Neural progenitor cell (in vitro differentiated cells): ENCODE measurements around the gene RARS2. TPM values are rescaled to one million over a fixed set of nuclear protein-coding genes. Genes with fewer than 3 reads are reported as not detected.

Experiments
- DNase-seq: peaks from one replicate; pipeline ENCODE4 v3.0.0-alpha.2; 2016; ENCODE audit warnings: low spot score
- H2AFZ ChIP-seq: fragments of 200-600 bp; sonication (generic); replicated peaks from 2 replicates; pipeline ENCODE4 v1.6.1; 2016; ENCODE audit warnings: antibody characterized with exemption
- H3F3A ChIP-seq: fragments of 200-600 bp; sonication (generic); 2 replicates; pipeline ENCODE4 v1.6.1; 2016; ENCODE audit warnings: antibody characterized with exemption, low read depth
- H3K27ac ChIP-seq: fragments of 200-600 bp; sonication (generic); 2 replicates; pipeline ENCODE4 v1.5.1; 2016; ENCODE audit warnings: mild to moderate bottlenecking
- H3K27me3 ChIP-seq: fragments of 200-600 bp; sonication (generic); 2 replicates; pipeline ENCODE4 v1.6.1; 2016; ENCODE audit warnings: mild to moderate bottlenecking, moderate library complexity
- H3K36me3 ChIP-seq: fragments of 200-600 bp; sonication (generic); 2 replicates; pipeline ENCODE4 v1.5.1; 2016
- H3K4me1 ChIP-seq: fragments of 200-600 bp; sonication (generic); 2 replicates; pipeline ENCODE4 v1.6.1; 2016; ENCODE audit warnings: mixed run types
- H3K4me2 ChIP-seq: fragments of 200-600 bp; sonication (generic); 2 replicates; pipeline ENCODE4 v1.6.1; 2016
- H3K4me3 ChIP-seq: fragments of 200-600 bp; sonication (generic); 2 replicates; pipeline ENCODE4 v1.5.1; 2016
- H3K79me2 ChIP-seq: fragments of 200-600 bp; sonication (generic); 2 replicates; pipeline ENCODE4 v1.6.1; 2016; ENCODE audit warnings: low read depth
- H3K9ac ChIP-seq: fragments of 200-600 bp; sonication (generic); 2 replicates; pipeline ENCODE4 v1.6.1; 2016
- H3K9me3 ChIP-seq: fragments of 200-600 bp; sonication (generic); 2 replicates; pipeline ENCODE4 v1.5.1; 2016; ENCODE audit warnings: low read depth
- H4K20me1 ChIP-seq: fragments of 200-600 bp; sonication (generic); 2 replicates; pipeline ENCODE4 v1.6.1; 2016; ENCODE audit warnings: low read depth
- H3K27ac Mint-ChIP-seq: 3 replicates; pipeline ENCODE4 v1.8.0; 2021; ENCODE audit warnings: mixed read lengths
- H3K27me3 Mint-ChIP-seq: 2 replicates; pipeline ENCODE4 v1.8.0; 2022; ENCODE audit warnings: low read depth, mild to moderate bottlenecking, inconsistent platforms, moderate library complexity, mixed read lengths; ENCODE audit not compliant: insufficient read depth
- H3K36me3 Mint-ChIP-seq: 3 replicates; pipeline ENCODE4 v1.8.0; 2021; ENCODE audit warnings: mixed read lengths
- H3K4me1 Mint-ChIP-seq: 3 replicates; pipeline ENCODE4 v1.8.0; 2021; ENCODE audit warnings: mixed read lengths
- H3K4me3 Mint-ChIP-seq: 3 replicates; pipeline ENCODE4 v1.8.0; 2021; ENCODE audit warnings: mild to moderate bottlenecking, moderate library complexity, mixed read lengths
- H3K9me3 Mint-ChIP-seq: 3 replicates; pipeline ENCODE4 v1.8.0; 2020; ENCODE audit warnings: mixed read lengths
- EZH2 ChIP-seq: fragments of 200-600 bp; sonication (generic); IDR thresholded peaks from 2 replicates; pipeline ENCODE4 v1.6.1; 2017; ENCODE audit warnings: antibody characterized with exemption, mild to moderate bottlenecking, moderate library complexity
- EZH2phosphoT487 ChIP-seq: fragments of 200-600 bp; sonication (generic); IDR thresholded peaks from 2 replicates; pipeline ENCODE4 v1.6.1; 2017; ENCODE audit warnings: antibody characterized with exemption
- total RNA-seq: library from RNA; depleted of rRNA; stranded (reverse); fragments of >200 nt; gene quantifications from 2 replicates; pipeline ENCODE4 v1.2.3, GENCODE V29; 2015; ENCODE audit warnings: low replicate concordance
- TF ChIP-seq, protein P1 (sequence below): fragments of 200-600 bp; sonication (generic); IDR thresholded peaks from 2 replicates; pipeline ENCODE4 v1.5.1; 2017; ENCODE audit warnings: antibody characterized with exemption, mild to moderate bottlenecking

The RARS2 gene
- total RNA-seq, 1 donor from 2014 or later: 53.6 TPM

DNA sequence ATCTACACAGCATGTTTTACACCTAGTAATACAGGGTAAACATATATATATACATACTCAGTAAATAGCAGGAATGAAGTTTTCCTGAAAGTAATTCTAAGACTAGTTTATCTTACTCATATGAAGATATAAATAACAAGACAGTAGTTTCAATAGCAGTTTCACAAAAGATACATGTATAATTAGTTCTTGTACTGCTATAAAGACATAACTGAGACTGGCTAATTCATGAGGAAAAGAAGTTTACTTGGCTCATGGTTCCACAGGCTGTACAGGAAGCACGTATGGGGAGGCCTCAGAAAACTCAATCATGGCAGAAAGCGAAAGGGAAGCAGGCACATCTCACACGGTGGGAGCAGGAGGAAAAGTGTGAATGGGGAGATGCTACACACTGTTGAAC, 16.9 kb downstream of the RARS2 start:
- Mint-ChIP-seq H3K9me3 (no peaks in the 10 kb centered on the region), H3K27ac (no peak overlapping the region), H3K36me3 (peaks cover 10% of the 10 kb centered on the region), H3K4me1 (peaks cover 7% of the 10 kb centered on the region), H3K4me3 (no peak overlapping the region), H3K27me3 (no peaks in the 10 kb centered on the region)
- H2AFZ ChIP-seq: no peak overlapping the region
- no peaks in the 10 kb centered on the region for H3F3A ChIP-seq
- peaks cover 5% of the 10 kb centered on the region for H3K36me3 ChIP-seq
- no peaks in the 10 kb centered on the region for H3K4me1 ChIP-seq
- no peaks in the 10 kb centered on the region for H3K27me3 ChIP-seq
- H3K27ac ChIP-seq: no peak overlapping the region
- no peak for TF ChIP-seq EZH2phosphoT487
- TF ChIP-seq, protein P1, sequence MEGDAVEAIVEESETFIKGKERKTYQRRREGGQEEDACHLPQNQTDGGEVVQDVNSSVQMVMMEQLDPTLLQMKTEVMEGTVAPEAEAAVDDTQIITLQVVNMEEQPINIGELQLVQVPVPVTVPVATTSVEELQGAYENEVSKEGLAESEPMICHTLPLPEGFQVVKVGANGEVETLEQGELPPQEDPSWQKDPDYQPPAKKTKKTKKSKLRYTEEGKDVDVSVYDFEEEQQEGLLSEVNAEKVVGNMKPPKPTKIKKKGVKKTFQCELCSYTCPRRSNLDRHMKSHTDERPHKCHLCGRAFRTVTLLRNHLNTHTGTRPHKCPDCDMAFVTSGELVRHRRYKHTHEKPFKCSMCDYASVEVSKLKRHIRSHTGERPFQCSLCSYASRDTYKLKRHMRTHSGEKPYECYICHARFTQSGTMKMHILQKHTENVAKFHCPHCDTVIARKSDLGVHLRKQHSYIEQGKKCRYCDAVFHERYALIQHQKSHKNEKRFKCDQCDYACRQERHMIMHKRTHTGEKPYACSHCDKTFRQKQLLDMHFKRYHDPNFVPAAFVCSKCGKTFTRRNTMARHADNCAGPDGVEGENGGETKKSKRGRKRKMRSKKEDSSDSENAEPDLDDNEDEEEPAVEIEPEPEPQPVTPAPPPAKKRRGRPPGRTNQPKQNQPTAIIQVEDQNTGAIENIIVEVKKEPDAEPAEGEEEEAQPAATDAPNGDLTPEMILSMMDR: no peak
- no peak for TF ChIP-seq EZH2
- no peak for DNase-seq
- H3K9me3 ChIP-seq: no peaks in the 10 kb centered on the region
- no peak overlapping the region for H3K4me3 ChIP-seq
- H3K79me2 ChIP-seq: peaks cover 89% of the 10 kb centered on the region
- H3K9ac ChIP-seq: no peak overlapping the region
- H4K20me1 ChIP-seq: peaks cover 12% of the 10 kb centered on the region
- H3K4me2 ChIP-seq: no peak overlapping the region

DNA sequence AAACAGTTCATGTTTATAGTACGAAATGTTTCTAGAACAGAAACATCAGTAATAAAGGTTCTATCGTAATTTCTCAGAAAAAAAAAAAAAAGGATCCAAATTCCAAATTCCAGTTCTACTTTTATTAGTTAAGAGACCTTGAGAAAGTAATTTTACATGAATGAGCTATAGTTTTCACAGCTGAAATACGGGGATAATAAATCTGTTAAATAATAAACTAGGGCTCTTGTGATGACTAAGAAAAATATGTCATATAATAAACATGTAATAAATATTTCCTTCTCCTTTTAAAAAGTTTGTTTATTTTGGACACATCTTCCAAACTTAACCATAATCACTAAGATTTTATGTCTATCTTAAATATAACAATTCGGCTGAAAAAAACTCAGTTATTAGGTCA, 17.8 kb downstream of the RARS2 start:
- Mint-ChIP-seq H3K27ac (no peak overlapping the region), H3K27me3 (no peaks in the 10 kb centered on the region), H3K9me3 (no peaks in the 10 kb centered on the region), H3K4me3 (no peak overlapping the region), H3K36me3 (peaks cover 7% of the 10 kb centered on the region), H3K4me1 (peaks cover 7% of the 10 kb centered on the region)
- H3K36me3 ChIP-seq: peaks cover 5% of the 10 kb centered on the region
- H3F3A ChIP-seq: no peaks in the 10 kb centered on the region
- no peak for TF ChIP-seq EZH2
- TF ChIP-seq, protein P1: no peak
- TF ChIP-seq EZH2phosphoT487: no peak
- H3K27me3 ChIP-seq: no peaks in the 10 kb centered on the region
- no peak overlapping the region for H2AFZ ChIP-seq
- no peaks in the 10 kb centered on the region for H3K9me3 ChIP-seq
- no peak for DNase-seq
- no peak overlapping the region for H3K4me3 ChIP-seq
- H3K27ac ChIP-seq: no peak overlapping the region
- peaks cover 12% of the 10 kb centered on the region for H4K20me1 ChIP-seq
- no peaks in the 10 kb centered on the region for H3K4me1 ChIP-seq
- H3K79me2 ChIP-seq: peaks cover 84% of the 10 kb centered on the region
- no peak overlapping the region for H3K9ac ChIP-seq
- H3K4me2 ChIP-seq: no peak overlapping the region

DNA sequence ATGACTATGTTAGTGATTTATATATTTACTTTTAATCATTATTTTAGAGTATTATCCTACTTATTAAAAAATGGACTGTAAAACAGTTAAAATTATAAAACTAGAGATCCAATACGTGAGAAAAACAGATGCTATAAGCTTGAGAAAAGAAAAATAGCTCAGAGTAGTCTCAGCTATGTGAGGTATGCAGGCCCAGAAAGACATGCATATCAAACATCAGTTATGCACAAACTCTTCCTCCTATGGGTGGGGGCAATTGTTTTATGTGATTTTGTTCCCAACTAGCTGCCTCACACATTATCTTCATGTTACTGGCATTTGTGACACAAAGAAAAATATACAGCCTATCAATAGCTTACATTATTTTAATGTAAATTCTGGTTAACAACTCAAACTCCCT, 28.8 kb downstream of the RARS2 start:
- H2AFZ ChIP-seq: no peak overlapping the region
- H4K20me1 ChIP-seq: no peaks in the 10 kb centered on the region
- no peaks in the 10 kb centered on the region for H3K9me3 Mint-ChIP-seq
- H3K27me3 ChIP-seq: no peaks in the 10 kb centered on the region
- no peak overlapping the region for H3K9ac ChIP-seq
- no peak overlapping the region for H3K27ac Mint-ChIP-seq
- peaks cover 8% of the 10 kb centered on the region for H3K36me3 ChIP-seq
- TF ChIP-seq, protein P1: no peak
- TF ChIP-seq EZH2phosphoT487 (no peak), EZH2 (no peak)
- DNase-seq: no peak
- no peaks in the 10 kb centered on the region for H3K4me1 ChIP-seq
- H3K4me3 Mint-ChIP-seq: no peak overlapping the region
- no peak overlapping the region for H3K27ac ChIP-seq
- no peak overlapping the region for H3K4me3 ChIP-seq
- peaks cover 16% of the 10 kb centered on the region for H3K36me3 Mint-ChIP-seq
- no peaks in the 10 kb centered on the region for H3K79me2 ChIP-seq
- H3K9me3 ChIP-seq: no peaks in the 10 kb centered on the region
- H3K4me1 Mint-ChIP-seq: no peaks in the 10 kb centered on the region
- H3F3A ChIP-seq: no peaks in the 10 kb centered on the region
- H3K4me2 ChIP-seq: no peak overlapping the region
- H3K27me3 Mint-ChIP-seq: no peaks in the 10 kb centered on the region
